DMS79 treated with DMSO at 0.1 percent for 48 hours (cell line): ENCODE data around the gene C2CD4C.
"Not testable (repeated sequence)": the region's sequence is repeated elsewhere in the genome, so short reads cannot be mapped to it uniquely, and the experiment has no call there.

Experiments
- DNase-seq: peaks from one replicate; lab custom pipeline; 2025; lab: John Stamatoyannopoulos, UW

Gene C2CD4C

DNA sequence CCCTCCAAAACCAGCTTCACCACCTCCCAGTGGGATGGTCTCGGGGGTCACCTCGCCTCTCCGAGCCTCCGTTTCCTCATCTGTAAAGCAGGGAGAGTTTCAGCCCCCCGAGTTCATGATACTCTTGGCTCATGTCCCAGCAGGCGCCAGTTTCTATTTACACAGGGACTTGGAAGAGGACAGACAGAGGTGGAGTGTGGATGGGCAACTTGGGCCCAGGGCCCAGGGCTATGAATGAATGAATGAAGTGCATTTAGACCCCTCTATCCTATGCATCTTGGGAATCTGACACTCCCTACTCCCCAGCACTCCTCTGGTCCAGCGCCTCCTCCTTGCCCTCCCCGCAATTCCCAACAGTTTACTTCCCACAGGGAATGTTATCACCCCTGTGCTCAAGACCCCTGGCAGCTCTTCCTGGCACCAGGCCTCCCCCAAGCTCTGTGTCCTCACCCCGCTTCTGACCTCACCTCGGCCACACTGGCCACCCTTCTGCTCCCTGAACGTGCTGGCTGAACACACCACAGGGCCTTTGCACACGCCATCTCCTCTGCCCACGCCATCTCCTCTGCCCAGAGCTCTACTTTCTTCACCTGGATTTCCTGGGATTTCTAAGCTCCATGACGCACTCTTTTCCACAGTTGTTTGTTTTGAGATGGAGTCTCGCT, 4.9 kb upstream of the C2CD4C start:
- DNase-seq, result no peak

DNA sequence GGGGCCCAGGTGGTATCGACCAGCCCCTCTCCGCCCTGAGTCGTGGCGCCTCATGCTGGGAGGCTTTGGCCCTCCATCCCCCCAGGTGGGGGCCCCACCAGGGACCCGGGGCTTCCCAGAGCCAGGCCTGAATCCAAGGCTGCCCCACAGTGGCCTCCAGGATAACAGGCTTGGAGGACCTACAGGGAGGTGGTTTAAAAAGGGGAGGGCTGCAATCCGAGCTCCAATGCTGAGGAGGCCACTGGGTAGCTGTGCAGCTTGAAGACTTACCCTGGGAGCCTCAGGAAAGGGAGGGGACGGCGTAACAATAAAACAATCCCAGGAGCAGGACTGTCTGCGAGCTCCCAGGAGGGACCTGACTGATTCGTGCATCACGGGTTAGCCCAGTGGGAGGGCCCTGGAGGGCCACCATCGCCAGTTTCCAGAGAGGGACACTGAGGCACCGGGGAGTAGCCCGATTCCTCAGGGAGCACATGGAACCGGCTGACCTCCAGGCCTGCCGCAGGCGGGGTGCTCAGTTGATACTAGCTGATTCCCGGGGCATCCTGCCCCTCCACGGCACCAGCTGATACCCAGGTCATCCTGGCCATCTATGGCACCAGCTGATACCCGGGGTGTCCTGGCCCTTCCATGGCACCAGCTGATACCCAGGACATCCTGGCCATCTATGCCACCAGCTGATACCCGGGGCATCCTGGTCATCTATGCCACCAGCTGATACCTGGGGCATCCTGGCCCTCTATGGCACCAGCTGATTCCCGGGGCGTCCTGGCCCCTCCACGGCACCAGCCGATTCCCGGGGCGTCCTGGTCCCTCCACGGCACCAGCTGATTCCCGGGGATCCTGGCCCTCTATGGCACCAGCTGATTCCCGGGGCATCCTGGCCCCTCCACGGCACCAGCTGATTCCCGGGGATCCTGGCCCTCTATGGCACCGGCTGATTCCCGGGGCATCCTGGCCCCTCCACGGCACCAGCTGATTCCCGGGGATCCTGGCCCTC, 3.7 kb upstream of the C2CD4C start:
- DNase-seq, result peak; percentile 12

DNA sequence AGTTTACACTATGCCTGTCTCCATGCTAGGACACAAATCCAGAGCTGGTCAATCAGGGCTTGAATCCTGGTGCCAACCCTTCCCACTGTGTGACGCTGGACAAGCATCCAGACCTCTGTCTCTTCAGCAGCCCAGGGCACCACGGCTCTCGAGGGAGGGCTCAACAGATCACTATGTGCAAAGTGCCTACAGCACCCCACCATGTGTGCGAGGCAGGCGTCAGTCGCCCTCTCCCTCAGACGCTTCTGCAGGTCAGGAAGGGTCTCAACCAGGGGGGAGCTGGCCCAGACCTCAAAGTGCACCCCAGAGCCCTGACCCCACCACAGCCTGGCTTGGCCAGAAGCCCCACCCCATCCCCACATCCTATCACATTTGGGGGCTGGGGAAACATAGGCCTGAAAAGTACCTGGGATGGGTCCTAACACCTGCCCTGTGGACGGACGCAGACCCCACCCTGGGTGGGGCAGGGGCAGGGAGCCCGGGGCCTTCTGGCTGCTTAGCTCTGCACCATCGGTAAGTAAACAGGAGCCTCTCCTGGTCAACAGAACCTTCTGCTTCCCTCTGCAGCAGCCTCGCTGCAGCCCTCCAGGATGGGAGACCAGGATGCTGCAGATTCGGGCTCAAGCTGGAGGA, 2.9 kb upstream of the C2CD4C start:
- DNase-seq, result no peak

DNA sequence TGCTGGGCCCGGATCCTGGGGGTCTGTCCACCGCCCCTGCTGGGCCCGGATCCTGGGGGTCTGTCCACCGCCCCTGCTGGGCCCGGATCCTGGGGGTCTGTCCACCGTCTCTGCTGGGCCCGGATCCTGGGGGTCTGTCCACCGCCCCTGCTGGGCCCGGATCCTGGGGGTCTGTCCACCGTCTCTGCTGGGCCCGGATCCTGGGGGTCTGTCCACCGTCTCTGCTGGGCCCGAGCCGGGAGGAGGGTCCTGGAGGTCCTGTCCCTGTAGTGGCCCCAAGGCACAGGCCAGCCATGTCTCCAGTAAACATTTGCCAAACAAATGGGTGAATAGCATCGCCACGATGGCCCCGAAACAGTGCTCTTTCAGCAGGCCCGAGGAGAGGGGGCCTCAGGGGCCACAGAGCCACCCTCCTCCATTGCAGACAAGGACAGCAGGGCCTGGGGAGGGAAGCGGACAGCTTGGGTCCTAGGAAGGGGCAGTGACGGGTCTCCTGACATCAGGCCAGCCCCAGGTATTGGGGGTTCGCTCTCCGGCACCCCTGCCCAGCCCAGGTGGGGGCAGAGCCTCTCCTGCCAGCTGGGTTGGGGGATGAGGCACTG, 2.3 kb upstream of the C2CD4C start:
- DNase-seq, result not testable (repeated sequence)

DNA sequence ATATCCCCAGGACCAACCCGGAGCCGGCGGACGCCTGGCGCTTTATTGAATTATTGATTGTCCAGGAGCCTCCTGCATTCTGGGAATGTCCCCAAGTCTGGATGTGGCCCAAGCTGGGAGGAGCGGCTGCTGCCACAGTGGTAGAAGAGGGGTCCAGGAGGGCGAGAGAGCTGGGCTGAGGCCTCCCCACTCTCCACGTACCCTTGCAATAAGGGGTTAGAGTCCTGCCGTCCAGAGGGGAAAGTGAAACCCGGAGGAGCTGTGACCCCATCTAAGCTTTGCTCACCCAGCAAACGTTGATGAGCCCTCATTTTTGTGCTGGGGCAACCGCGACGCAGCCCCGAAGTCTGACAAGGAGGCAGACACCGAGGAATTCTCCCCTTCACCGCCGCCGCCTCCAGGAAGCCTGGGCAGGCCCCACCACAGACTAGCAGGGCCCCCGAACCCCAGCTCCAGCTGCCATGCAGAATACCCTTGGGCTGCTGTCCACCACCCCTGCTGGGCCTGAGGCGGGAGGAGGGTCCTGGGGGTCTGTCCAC, 1.4 kb upstream of the C2CD4C start:
- DNase-seq, result no peak

DNA sequence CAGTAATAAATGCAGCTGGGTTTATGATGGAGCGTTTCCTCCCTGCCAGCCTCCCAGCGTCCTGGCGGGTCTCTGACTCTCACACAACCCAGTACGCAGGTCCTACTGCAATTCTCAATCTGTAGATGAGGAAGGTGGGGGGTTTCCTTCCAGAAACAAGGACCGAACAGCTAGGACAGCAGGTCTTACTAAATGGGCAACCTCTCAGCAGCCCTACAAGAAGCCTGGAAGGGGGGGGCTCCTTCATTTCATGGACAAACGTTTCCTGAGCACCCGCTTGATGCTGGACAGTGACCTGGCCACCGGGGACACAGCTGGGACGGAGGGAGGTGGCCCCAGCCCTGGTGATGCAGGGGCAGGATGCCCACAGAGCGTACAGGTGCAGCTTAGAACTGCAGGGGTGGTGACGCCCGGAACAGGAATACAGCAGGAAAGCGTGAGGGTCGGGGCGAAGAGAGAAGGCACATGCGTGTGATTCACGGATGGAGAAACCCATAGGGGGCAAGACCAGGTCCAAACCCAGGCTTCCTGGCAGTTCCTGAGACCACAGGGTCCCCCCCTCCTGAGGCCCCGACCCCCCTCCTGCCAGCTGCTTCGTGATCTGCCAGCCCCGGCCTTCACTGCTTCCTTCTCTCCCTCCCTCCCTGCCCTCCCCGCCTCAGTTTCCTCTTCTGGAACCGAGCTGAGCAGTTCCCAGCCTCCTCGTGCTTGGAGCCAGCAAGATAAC, 732 bp upstream of the C2CD4C start:
- no peak for DNase-seq

DNA sequence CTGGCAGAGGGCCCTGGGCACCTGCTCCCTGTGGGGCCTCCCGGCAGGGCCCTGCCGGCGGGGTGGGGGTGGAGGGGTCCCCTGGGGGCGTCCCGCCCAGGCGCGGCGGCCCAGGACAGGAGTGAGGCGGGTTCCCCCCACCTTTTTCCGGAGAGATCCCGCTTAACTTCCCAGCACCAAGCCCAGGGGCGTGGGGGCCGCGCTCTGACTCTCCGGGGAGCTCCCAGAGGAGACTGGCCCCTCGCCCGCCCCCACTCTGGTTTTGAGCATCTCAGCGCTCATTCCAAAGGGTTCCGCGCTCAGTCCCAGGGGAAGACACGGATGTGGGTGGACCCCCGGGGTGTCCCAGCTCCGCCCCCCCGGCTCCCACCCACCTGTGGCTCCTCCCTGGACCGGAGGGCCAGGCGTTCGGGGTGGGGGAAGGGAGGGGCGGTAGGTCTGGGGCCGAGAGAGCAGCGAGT, 476 bp downstream of the C2CD4C start:
- DNase-seq, result no peak

DNA sequence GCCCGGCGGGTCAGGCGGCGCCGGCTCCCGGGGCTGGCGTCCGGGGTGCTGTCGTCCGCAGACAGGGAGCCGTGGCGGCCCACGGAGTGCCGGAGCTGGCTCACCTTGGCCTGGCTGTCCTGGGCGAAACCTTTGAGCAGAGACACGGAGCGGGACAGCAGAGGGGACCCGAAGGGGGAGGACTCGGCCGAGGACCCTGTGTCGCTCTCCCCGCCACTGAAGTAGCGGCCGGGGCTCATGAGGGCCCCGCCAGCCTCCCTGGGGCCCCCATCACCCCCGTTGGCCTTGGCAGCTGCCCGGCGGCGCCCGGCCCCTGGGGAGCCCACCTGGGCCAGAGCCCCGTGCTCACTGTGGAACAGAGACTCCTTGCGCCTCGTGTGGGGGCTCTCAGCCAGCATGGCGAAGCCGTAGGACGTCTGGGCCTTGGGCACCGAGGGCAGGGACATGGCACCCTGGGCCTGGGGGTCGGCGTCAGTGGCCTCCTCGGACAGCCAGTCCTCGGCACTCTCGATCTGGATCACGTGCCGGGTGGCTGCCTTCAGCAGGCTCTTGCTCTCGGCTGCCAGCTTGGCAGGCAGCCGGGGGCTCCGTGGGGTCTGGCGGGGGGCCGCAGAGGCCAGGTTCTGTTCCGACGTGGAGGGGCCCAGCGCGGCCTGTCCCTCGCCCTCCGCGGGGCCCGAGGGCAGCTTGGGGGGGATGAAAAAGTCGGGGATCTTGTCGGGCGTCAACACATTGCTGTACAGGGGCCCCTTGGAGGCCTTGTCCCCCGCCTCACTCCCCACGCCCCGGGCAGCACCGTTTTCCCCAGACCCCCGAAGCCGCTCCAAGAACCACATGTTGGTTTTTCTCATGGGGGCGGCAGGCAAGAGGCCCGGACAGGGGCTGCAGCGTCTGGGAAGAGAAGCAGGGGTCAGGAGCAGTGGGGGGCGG, 1.2 kb downstream of the C2CD4C start:
- DNase-seq, result no peak

DNA sequence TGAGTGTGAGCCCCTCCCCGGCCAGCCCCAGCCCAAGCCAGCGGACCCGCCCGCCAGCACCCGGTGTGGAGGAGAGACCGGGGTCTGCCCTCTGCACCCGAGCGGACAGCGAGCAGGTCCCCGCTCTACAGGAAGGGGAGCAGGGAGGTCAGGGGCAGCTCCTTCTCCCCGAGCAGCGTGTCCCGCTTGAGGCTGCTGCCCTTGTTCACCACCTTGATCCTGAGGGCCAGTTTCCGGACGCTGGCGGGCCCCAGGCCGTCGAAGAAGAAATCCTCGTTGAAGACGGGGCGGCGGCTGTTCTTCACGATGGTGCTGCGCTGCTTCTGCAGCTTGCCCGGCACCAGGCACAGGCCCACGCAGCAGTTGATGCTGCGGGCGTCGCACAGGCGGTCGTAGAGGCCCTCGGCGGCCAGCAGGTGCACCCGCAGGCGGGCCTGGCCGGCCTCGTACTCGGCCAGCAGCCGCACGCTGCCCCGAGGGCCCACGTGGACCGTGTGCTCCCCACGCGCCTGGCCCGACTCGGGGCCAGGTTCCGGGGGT, 1.9 kb downstream of the C2CD4C start:
- no peak for DNase-seq

DNA sequence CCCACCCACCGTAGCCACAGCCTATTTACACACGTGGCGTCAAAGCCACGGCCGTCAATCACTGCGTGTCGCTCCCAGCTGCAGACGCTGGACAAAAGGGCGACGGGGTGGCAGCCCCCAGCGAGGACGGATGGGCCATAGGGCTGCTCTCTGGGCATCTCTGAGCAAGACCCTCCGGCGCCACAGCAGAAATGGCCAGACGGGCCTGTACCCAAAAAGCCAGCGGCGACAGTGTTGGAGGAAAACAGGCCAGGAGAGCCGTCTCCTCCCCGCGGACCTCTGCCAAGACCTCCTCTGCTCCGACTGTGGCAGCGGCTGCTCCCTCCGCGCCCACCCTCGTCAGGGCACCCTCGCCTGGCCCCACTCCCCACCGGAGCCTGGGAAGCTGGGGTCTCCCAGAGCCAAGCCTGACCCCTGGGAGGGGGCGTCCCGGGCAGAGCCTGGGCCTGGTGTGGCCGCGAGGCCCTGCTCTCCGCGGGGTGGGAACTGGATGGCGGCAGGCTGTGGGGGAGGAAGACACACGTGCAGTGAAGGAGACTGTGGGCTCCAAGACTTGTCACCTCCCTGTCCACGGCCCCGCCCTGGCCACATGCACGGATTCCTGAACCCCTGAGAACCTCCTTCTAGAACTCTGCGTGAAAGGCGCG, 2.7 kb downstream of the C2CD4C start:
- no peak for DNase-seq

DNA sequence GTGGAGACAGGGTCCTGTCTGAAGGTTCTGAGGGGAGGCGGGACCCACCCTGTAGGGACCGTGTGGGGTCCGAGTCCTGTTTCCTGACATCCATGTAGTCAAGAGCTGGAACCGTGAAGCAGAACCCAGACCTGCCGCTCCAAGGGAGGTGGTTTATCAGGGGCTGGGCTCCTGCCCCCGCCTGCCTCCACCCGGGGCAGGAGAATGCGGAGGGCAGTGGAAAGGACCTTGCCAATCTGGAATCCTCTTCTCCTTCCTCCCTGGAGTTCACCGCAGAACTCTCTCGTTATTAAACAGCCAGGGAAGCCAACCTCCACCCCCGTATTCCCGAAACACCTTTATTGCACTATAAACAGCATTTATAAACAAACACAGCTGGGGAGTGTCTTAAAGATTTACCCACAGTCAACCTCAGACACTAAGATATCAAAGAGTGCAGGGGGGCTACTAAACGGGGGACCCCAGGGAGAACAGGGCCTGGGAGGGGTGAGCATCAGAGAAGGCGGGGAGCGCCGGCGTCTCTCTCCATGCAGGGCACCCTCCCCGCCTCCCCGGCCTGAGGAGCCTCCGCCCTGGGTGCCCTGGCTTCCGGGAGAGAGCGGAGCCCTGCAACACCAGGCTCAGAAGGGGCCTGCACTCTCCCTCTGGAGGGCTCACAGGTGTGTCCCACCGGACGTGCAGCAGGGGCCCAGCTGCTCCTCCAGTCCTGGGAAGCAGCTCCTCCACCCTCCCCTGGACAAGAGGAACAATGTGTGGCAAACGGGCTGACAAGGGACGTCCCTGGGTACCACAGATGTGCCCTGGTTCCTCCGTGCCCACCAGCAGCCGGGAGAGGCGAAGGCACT, 3.6 kb downstream of the C2CD4C start:
- DNase-seq, result no peak

DNA sequence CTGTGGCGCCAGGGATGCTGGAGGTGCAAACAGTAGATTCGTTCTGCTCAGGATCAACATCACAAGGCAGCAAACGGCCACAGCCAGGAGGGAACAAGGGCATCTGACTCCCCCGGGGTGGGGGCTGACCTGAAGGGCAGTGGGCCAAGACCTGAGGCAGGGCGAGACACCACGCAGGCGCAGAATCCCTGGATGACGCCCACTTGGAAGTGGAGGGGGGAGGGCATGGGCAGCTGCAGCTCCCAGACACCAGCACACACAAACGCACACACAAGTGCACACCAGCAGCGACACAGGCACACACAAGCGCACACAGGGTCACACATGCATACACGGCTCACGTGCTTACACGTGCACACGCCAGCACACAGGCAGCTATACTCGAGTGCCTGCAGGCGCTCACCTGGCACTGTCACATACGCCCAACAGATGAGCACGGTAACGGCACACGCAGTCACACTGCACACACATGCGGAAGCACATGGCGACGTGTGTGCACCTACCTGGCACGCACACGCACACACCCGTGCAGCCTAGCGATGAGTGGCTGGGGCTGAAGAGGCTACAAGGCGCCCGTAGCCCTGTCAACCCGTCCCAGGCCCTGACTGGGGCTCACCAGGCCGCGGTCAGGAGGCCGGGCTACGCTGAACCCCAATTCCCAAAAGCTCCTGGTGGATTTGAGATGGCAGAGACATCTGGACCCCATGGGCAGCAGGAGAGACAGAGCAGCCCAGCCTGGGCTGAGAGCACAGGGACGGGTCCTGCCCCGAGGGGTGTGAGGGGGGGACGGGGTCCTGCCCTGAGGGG, 5.5 kb downstream of the C2CD4C start:
- DNase-seq, result peak; percentile 22

DNA sequence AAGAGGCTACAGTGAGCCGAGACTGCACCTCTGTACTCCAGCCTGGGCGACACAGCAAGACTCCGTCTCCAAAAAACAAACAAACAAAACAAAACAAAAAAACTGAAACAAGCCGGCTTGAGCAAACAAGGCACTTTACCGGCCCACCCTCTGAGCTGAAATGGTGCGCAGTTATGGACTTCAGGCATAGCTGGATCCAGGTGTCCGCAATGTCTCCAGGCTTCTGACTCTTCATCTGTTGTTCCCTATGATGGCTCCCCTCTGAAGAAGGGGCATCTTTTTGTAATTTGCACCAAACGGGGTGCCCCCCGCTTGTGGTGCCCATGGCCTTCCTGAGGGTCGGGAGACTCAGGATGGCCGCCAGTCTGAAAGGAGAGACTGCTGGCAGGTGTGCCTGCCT, 6.2 kb downstream of the C2CD4C start:
- DNase-seq, result no peak

DNA sequence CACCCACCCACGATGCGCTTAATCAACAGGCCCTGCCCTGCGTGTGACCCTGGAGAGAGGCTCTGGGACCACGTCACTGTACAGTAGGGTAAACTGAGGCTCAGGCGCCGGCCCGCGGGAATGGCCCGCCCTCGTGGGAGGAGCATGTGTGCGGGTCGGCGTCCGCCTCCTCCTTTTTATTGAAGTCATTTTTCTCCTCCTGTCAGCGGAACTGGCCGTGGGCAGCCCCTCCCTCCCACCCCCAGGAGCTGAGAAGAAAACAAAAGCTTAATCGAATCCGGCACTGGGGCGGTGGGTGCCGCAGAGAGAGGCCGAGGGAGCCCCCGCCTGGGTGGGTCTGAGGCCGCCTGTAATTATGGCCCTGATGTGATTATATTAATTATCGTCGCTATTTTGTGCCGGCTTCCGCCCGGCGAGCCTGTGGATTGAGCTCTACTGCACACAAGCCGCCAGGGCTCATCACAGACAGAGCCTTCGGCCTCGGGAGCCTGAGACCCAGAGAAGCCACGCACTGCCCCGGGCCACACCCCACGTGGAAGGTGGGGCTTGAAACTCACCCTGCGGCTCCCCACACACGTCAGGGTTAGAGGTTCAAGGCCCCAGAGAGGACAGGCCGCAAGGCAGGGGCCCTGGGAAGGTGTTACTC, 7.0 kb downstream of the C2CD4C start:
- no peak for DNase-seq

DNA sequence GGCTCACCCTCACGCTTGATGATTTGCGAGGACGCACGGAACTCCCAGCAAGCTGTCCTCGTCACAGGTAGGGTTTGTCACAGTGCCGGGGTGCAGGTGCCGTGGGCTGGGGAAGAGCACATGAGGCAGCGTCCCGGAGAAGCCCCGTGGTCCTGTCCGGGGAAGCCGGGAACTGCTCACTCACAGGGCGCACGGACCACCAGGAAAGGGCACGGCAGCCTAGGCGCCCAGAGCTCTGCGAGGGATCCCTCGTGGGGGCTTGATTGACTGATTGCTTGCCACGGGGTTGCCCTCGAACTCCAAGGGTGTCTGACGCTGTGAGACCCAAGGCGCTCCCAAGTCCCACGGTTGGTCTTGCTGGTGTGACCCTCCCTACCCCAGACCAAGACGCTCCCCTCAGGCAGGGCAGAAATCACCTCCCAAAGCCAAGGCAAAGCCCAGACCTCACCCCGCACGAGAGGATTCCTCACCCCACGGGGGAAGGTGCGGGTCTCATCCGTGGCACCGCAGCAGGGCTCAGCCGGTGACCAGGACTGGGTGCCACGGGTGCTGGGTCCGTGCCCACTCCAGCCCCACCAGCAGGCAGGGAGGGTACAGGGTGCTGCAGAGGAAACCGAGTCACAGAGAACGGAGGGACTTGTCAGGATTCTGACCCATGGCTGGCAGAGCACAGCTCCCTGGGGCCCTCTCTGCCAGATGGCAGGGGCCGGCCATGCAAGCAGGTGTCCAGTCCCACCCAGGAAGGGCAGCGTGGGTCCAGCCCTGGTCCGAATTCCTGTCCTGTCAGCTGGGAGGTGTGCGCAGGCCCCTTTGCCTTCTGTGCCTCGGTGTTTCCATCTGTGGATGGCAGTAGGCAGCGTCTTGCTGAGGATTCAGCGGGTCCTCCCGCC, 7.7 kb downstream of the C2CD4C start:
- DNase-seq, result no peak

DNA sequence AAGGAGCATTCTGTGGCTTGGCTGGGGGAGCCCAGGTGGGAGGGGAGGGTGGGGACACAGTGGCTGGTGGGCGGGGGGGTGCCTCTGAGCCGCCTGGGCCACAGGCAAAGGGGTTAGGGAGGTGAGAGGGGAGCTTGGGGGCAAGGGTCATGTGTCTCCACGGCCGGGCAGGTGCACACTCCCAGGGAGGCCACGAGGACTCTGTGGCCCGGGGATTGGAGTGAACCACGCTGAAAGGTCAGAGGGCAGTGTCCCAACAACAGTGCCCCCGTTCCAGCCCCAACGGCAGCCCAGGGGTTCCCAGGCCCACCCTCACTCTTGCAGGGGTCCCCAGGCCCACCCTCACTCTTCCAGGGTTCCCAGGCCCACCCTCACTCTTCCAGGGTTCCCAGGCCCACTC, 9.6 kb downstream of the C2CD4C start:
- DNase-seq, result no peak
